NCI-H1417 treated with DMSO at 0.1 percent for 48 hours (cell line): Measurements from ENCODE around the gene CFAP77.

ENCODE experiments used
- DNase-seq: peaks from one replicate; lab custom pipeline; 2025; lab: John Stamatoyannopoulos, UW

The CFAP77 gene

GRCh38 chr9:132489536-132489935 is 79.5 kb downstream of the CFAP77 start:
- no peak for DNase-seq

GRCh38 chr9:132494857-132495256 is 84.8 kb downstream of the CFAP77 start:
- DNase-seq, result no peak

- DNase-seq, result no peak
These were observed 87.7 kb downstream of the CFAP77 start for GRCh38 chr9:132497731-132498130.

GRCh38 chr9:132498531-132499210 is 88.7 kb downstream of the CFAP77 start:
- no peak for DNase-seq

GRCh38 chr9:132499251-132499650 is 89.2 kb downstream of the CFAP77 start:
- no peak for DNase-seq

GRCh38 chr9:132500193-132500592 is 90.2 kb downstream of the CFAP77 start:
- DNase-seq, result no peak

GRCh38 chr9:132502480-132502879 is 92.5 kb downstream of the CFAP77 start:
- DNase-seq, result no peak

- no peak for DNase-seq
These were observed 93.1 kb downstream of the CFAP77 start for GRCh38 chr9:132503116-132503515.

- DNase-seq, result no peak
These were observed 94.5 kb downstream of the CFAP77 start for GRCh38 chr9:132504488-132504887.

GRCh38 chr9:132505991-132506655 is 96.1 kb downstream of the CFAP77 start:
- peak; percentile 33 for DNase-seq

GRCh38 chr9:132506977-132507669 is 97.1 kb downstream of the CFAP77 start:
- no peak for DNase-seq

- DNase-seq, result peak; percentile 37
These were observed 97.9 kb downstream of the CFAP77 start for GRCh38 chr9:132507670-132508469.

GRCh38 chr9:132509928-132510874 is 100.2 kb downstream of the CFAP77 start:
- DNase-seq, result no peak

- DNase-seq, result no peak
These were observed 101.4 kb downstream of the CFAP77 start for GRCh38 chr9:132511191-132511999.

- DNase-seq, result no peak
These were observed 103.4 kb downstream of the CFAP77 start for GRCh38 chr9:132513416-132513815.

- no peak for DNase-seq
These were observed 104.2 kb downstream of the CFAP77 start for GRCh38 chr9:132514011-132514744.

GRCh38 chr9:132514821-132515220 is 104.8 kb downstream of the CFAP77 start:
- DNase-seq, result no peak

GRCh38 chr9:132516301-132516700 is 106.3 kb downstream of the CFAP77 start:
- no peak for DNase-seq

GRCh38 chr9:132516911-132517310 is 106.9 kb downstream of the CFAP77 start:
- DNase-seq, result no peak
